ENCODE results near the gene FLT1.

DNA sequence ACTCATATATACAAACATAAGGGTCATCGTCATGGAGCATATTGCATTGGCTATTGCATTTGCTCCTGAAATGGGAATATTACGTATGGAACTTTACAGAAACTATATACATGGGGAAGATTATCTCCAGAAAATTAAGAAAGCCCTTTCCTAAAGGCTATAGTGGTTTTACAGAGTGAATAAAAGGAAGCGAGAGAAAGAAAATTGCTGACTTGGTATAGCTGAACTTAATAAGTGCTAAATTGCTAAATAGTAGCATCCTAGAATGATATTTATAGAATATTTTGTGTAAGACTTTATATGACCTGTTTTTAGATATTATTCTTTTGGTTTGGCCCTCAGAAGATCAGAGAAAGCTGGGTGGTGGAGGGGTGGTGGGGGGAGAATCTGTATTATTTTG, 114.6 kb downstream of the FLT1 start:
- TF ChIP-seq CTCF (IDR thresholded peaks at IDR 0.05; ENCODE audit: insufficient read depth, low read length) (no peak), POLR2AphosphoS5 (IDR thresholded peaks at IDR 0.05; ENCODE audit: low read depth) (no peak), SPI1 (IDR thresholded peaks at IDR 0.05; ENCODE audit: borderline replicate concordance, low read depth) (no peak)

Data from HL-60 (cell line).